ENCODE measurements around the gene ANTXR1.

The ANTXR1 gene

DNA sequence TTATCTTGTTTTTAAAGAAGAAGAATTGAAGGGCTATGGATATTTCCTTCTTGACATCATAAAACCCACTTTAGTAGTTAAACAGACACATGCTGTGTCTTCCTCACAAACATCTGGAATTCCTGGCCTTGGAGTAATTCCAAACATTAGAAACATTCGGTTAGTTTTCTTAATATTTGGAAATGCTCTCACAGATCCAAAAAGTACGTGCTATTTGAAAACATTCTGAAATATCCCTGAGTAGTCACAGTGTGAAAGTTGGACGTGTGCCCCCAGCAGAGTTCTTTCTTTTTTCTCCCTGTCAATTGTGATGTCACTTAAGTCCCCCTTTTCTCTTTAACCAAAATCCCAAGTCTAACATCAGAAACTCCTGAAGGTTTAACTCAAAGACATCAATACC, 91.3 kb downstream of the ANTXR1 start:
- DNase-seq (ENCODE audit: low read depth): no peak
- no peak overlapping the region for H3K4me3 ChIP-seq (ENCODE audit: low read depth, low read length)
- TF ChIP-seq CTCF (IDR thresholded peaks at IDR 0.05; ENCODE audit: control insufficient read depth, extremely low read depth, insufficient read depth): no peak

DNA sequence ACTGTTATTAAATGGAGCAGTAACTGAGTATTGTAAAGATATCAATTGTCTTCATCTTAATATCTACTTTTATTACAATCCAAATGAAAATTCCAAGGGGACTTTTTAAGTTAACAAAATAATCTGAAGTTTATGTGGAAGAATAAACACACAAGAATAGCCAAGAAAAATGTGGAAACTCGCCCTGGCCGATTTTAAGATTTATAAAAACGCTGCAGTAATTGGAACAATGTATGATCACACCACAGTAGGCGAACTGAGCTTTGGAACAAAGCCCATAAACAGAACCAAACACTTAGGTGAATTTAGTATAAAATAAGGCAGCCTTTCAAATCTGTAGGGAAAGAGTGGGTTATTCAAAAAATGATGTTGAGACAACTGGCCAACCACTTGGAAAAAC, 96.3 kb downstream of the ANTXR1 start:
- TF ChIP-seq CTCF (IDR thresholded peaks at IDR 0.05; ENCODE audit: control insufficient read depth, extremely low read depth, insufficient read depth): no peak
- no peak for DNase-seq (ENCODE audit: low read depth)
- no peak overlapping the region for H3K4me3 ChIP-seq (ENCODE audit: low read depth, low read length)

DNA sequence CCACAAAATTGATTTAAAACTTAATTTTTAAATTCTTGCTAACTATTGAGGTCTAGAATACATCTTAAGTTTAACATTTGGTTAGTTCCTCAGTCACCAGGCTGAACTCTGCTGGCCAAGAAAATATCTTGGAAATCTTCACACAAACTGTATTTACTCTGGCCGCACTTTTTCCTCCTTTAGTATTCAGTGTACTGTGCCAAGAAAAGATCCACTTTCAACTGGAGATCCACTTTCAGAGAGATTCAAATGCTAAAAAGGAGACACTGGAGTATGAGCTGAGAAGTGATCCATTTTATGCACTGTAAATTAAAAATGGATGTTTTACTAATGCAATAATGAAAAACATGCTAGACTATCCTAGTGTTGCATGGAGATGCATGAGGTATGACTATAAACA, 98.1 kb downstream of the ANTXR1 start:
- DNase-seq (ENCODE audit: low read depth): peak; percentile 31
- TF ChIP-seq CTCF (IDR thresholded peaks at IDR 0.05; ENCODE audit: control insufficient read depth, extremely low read depth, insufficient read depth): no peak
- no peak overlapping the region for H3K4me3 ChIP-seq (ENCODE audit: low read depth, low read length)

- no peak overlapping the region for H3K4me3 ChIP-seq (ENCODE audit: low read depth, low read length)
- DNase-seq (ENCODE audit: low read depth): no peak
These were observed 100.6 kb downstream of the ANTXR1 start for GRCh38 chr2:69113627-69114026.

GRCh38 chr2:69114534-69114933, 101.6 kb downstream of the ANTXR1 start:
- no peak overlapping the region for H3K4me3 ChIP-seq (ENCODE audit: low read depth, low read length)
- no peak for DNase-seq (ENCODE audit: low read depth)
- no peak for TF ChIP-seq CTCF (IDR thresholded peaks at IDR 0.05; ENCODE audit: control insufficient read depth, extremely low read depth, insufficient read depth)

More at GRCh38 chr2:69113627-69114026, 100.6 kb downstream of the ANTXR1 start:
- TF ChIP-seq CTCF (IDR thresholded peaks at IDR 0.05; ENCODE audit: control insufficient read depth, extremely low read depth, insufficient read depth): no peak

DNA sequence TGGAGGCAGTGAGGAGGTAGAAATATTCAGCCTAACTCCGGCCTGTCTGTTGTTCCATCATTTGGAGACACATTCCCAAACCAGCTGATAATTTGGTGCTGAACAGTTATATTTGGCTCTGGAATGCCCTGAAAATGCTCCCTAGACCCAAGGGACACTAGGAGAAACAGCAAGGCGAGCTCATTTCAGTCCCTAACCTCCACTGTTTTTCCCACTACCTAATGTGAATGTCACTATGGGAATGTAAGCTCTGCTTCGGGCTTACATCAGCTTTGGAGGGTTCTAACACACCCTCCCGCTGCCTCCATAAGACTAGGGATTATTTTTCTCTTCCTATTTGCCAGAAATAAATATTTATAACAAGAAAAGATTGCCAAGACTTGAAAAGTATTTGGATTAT, 103.5 kb downstream of the ANTXR1 start:
- TF ChIP-seq CTCF (IDR thresholded peaks at IDR 0.05; ENCODE audit: control insufficient read depth, extremely low read depth, insufficient read depth): no peak
- no peak for DNase-seq (ENCODE audit: low read depth)
- H3K4me3 ChIP-seq (ENCODE audit: low read depth, low read length): no peak overlapping the region

- DNase-seq (ENCODE audit: low read depth): no peak
- TF ChIP-seq CTCF (IDR thresholded peaks at IDR 0.05; ENCODE audit: control insufficient read depth, extremely low read depth, insufficient read depth): no peak
These were observed 105.6 kb downstream of the ANTXR1 start for GRCh38 chr2:69118609-69119008.

More at GRCh38 chr2:69118609-69119008, 105.6 kb downstream of the ANTXR1 start:
- no peak overlapping the region for H3K4me3 ChIP-seq (ENCODE audit: low read depth, low read length)
